Activated CD8-positive, alpha-beta memory T cell treated with anti-CD3 and anti-CD28 coated beads for 36 hours (primary cell): ENCODE measurements around the gene SMYD3. TPM values are rescaled to one million over a fixed set of nuclear protein-coding genes. Genes with fewer than 3 reads are reported as not detected.

Experiments
- CTCF ChIA-PET: fragments of 350-600 bp; sonication (Branson Sonifier 250); formaldehyde crosslinking; loops from one replicate; lab custom pipeline; 2021; ENCODE audit warnings: antibody characterized with exemption; lab: Charles Lee
- POLR2A ChIA-PET: fragments of 350-600 bp; sonication (Branson Sonifier 250); formaldehyde crosslinking; loops from one replicate; lab custom pipeline; 2021; ENCODE audit warnings: antibody characterized with exemption; lab: Charles Lee
- total RNA-seq, 2 experiments: library from RNA; stranded (reverse); gene quantifications; one replicate each; pipeline ENCODE4 v1.2.3, GENCODE V29; 2021

Gene SMYD3
- 10 to 100 TPM; 17.6 to 20.5 TPM for total RNA-seq

DNA sequence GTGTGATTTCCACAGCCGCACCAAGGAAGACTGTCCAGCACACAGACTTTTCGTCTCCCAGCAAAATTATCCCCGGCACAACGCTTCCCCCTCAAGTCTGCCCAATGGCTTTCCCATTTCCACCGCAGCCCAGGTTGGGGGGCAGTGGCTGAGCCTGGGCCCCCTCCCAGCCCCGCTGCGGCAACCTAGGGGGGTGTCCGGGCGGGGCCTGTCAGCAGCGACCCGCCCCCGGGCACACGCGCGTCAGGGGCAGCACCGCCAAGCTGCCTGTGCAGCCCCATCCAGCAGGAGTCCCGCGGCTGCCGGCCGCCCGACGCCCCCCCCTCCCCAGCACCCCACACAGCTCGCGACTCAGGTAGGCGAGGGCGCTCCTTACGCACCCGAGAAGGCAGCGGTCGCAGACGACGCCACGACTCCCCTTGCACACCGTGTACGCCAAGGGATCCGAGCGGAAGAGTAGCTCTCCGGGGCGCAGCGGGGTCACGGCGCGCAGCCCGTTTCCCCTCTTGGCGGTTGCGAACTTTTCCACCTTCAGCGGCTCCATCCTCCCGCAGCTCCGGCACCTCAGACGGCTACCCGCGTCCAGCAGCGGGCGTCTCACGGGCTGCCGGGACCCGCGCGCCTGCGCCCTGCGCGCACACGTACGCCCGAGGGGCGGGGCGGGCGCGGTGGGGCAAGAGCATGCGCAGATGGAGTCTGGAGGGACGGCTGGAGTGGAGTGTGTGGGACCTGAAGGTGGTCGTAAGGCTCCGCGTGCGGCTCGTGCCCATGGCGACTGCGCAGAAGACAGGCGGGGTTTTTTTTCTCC, at the start of gene SMYD3:
SMYD3 (minus strand) TSS at position 606 of the 808 bp plus-strand sequence.
- CTCF ChIA-PET, result interaction anchor here (1.3 kb wide), 1 partner anchor 60 kb away, joined by 3 read pairs; the partner anchor contains the start of genes CNST and TFB2M
- POLR2A ChIA-PET, result interaction anchor here (0.8 to 1.3 kb wide), 3 partner anchors 59 to 424 kb away, joined by 3 to 4 read pairs (median 3); partner anchors contain the start of genes CNST and TFB2M

DNA sequence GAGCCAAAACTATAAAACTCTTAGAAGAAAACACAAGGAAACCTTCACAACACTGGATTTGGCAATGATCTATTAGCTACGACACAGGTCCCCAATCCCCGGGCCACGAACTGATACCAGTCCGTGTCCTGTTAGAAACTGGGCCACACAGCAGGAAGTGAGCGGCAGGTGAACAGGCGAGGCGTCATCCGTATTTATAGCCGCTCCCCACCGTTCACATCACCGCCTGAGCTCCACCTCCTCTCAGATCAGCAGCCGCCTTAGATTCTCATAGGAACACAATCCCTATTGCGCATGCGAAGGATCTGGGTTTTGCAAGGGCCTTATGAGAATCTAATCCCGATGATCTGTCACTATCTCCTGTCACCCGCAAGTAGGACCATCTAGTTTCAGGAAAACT, 47.1 kb upstream of the SMYD3 start:
- CTCF ChIA-PET, result no interaction called here

DNA sequence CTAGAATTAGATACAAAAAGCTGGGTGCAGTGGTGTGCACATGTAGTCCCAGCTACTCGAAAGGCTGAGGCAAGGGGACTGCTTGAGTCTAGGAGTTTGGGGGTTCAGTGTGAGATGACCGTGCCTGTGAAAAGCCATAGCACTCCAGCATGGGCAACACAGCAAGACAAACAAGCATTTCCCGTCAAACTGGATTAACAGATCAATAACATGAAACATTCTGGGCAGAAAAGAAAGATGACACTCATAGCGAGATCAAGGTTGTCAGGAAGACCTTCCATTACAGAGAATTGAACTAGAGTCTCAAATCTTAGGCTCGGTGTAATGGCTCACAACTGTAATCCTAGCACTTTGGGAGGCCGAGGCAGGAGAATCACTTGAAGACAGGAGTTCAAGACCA, 45.0 kb upstream of the SMYD3 start:
- CTCF ChIA-PET, result no interaction called here
- POLR2A ChIA-PET, result no interaction called here

More for the DNA sequence above, 47.1 kb upstream of the SMYD3 start:
- POLR2A ChIA-PET, result no interaction called here

DNA sequence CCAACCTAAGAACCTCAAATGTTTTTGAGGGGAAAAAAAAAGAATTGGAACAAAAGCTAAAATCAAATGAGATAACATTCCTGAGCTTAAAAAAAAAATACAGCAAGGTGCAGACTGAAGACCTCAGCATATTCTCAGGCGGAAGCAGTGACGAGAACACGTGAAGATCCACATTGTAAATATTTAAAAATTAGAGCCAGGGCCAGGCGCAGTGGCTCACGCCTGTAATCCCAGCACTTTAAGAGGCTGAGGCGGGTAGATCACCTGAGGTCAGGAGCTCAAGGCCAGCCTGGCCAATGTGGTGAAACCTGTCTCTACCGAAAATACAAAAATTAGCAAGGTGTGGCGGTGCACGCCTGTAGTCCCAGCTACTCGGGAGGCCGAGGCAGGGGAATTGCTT, 43.3 kb upstream of the SMYD3 start:
- POLR2A ChIA-PET, result no interaction called here
- CTCF ChIA-PET, result interaction anchor here (1.2 kb wide), 1 partner anchor 17 kb away, joined by 3 read pairs; no protein-coding TSS in a partner anchor

DNA sequence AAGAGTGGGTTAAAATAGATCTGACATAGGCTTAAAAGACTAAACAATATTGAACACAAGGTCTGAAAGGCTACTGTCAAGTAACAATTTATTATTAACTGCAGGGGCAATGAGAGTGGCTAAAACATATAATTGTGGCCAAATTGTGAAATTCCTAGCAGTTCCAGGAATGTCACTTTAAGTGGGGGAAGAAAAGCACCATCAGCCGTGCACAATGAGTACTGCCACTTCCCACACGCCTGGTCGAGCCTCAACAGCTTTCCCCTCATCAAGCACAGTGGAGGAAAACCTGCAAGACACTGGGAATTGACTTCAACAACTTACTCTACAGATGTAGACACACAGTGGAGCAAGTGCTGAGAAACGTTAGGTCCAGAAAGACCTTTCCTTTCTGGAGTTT, 42.6 kb upstream of the SMYD3 start:
- CTCF ChIA-PET, result no interaction called here
- POLR2A ChIA-PET, result no interaction called here

DNA sequence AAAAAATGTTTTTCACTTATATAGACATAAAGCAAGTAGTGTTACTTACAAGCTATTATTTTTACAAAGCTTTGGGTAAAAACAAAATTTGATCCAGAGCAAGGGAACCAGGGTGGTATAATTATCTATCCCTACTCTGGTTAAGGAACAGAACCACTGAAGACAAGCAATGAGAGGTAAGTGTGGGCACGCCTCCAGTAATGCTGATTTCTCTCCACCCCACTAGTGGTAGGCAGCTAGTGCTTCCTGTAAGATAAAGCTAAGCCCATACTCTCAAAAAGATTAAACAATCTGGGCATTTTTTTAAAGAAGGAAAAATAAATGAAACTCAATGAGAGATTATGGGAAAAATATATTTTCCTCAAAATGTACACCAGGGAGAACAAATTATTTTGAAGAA, 36.9 kb upstream of the SMYD3 start:
- CTCF ChIA-PET, result no interaction called here
- POLR2A ChIA-PET, result no interaction called here

DNA sequence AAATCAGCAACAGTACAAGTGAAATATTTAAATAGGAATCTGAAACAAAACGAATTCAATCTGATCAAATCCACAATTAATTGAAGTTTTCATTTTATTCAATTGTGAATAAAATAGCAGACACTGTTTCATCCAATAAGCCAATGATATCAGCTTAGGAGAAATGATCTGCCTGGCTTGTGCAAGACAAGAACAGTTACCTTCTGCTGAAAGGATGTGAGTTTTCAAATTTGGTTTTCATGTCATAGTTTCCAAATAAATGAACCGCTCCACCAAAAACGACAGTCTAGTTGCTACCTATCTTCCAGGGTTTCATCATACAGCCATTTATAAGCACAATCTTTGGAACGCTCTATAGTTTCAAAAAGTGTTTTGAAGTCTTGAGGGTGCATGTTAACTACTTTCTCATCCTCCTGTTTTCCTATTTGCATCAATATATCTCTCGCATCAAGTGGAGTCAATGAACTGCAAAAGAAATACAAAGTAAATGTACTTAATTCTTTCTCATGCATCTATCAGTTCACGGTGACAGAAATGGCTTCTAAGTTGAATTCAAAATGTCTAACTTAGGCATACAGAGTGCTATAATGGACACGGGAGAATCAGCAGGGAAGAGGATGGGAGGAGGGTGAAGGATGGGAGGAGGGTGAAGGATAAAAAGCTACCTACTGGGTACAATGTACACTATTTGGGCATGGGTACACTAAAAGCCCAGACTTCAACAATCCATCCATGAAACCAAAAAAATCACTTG, 33.8 kb upstream of the SMYD3 start:
- POLR2A ChIA-PET, result no interaction called here
- CTCF ChIA-PET, result no interaction called here

DNA sequence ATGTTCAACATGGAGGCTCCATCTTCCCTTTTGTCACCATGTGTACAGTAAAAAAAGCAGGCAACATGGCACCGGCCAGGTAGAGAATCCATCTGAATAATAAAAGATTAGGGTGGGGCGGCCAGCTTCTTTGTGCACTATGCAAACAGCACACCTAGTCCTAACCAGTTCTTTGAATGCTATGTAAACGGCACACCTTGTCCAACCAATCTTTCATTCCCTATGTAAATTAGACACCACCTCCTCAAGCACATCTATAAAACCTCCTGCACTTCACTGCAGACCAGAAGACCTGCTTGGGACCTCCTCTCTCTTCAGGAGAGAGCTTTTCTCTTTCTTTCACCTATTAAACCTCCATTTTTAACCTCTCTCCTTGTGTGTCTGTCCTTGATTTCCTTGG, 30.8 kb upstream of the SMYD3 start:
- CTCF ChIA-PET, result no interaction called here
- POLR2A ChIA-PET, result no interaction called here

DNA sequence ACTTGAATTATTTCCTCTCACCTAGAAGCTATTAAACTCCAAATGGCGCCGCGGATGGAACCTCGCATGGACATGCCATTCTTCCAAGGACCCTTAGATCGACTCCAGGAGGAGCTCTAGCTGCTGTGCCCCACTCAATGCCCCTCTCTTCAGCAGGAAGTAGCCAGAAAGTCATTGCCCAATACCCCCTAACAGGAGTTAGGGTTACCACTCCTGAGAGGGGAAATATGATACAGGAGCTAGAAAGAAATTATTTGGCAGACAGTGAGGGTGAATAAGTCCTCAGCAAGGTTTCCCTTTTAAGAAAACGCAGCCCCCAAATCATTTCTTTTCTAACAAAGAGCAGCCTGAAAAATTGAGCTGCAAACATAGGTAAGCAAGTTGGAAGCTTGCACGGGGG, 30.4 kb upstream of the SMYD3 start:
- POLR2A ChIA-PET, result no interaction called here

DNA sequence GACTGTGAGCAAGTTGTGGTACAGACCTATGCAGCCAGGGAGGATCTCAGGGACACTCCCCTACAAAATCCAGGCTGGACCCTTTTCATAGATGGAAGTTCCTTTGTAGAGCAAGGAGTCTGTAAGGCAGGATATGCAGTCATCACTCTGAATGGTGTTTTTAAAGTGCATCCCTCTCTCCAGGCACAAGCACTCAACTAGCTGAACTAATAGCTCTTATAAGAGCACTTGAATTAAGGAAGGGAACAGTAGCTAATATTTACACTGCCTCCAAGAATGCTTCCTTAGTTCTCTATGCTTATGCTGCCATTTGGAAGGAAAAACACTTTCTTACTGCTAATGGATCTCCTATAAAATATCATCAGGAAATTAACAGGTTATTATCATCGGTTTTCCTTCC, 27.0 kb upstream of the SMYD3 start:
- CTCF ChIA-PET, result no interaction called here
- POLR2A ChIA-PET, result interaction anchor here (0.6 kb wide), 1 partner anchor 370 kb away, joined by 10 read pairs; no protein-coding TSS in a partner anchor

More for the DNA sequence above, 30.4 kb upstream of the SMYD3 start:
- CTCF ChIA-PET, result no interaction called here

DNA sequence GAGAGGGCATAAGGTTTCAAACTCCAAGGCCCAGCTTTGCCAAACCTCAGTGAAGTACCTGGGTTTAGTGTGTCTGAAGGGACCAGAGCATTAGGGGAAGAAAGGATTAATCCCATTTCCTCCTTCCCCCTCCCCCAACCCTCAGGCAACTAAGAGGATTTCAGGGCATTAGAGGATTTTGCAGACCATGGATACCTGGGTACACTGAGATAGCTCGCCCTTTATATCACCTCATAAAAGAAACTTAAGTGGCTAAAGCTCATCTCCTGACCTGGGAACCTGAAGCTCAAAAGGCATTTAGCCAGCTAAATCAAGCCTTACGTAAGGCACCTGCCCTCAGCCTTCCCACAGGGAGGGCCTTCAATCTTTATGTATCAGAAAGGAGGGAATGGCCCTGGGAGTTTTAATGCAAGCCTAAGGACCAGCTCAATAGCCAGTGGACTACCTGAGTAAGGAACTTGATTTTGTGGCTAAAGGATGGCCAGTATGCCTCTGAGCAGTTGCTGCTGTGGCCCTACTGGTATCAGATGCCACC, 26.4 kb upstream of the SMYD3 start:
- ChIA-PET POLR2A (interaction anchor here (0.6 kb wide), 1 partner anchor 370 kb away, joined by 10 read pairs; no protein-coding TSS in a partner anchor), CTCF (no interaction called here)

DNA sequence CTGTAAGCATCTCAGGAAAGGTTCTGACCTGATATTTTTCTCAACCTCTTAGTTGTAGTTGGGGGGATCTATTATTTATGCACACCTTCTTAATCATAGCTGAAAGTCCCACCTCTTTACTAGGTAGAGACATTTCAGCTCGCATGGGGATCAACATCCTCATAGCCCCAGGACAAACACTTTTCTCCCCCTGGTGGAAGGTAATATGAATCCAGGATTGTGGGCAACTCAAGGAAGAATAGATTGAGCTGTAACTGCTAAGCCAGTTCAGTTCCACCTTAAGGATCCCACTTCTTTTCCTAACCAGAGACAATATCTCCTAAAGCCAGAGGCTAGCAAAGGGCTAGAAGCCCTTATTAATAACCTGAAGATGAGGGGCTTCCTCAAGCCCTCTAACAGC, 25.4 kb upstream of the SMYD3 start:
- ChIA-PET CTCF (no interaction called here), POLR2A (no interaction called here)

DNA sequence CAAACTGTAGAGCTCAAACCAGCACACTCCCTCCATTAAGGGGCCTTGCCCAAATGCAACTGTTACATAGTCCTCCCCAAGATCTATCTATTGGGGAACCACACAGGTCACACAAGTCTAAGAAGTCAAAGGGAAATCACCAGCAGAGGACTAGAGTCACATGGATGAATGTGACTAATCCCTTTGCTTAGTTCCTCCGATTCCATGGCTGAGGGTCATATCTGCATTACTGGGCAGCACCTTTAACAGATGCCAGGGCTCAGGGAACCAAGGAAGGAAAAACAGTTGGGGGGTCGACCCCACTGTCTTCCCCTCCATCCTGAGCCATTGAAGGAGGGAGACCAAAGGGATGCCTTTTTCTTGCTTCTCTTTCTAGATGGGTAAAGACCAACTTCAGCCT, 23.4 kb upstream of the SMYD3 start:
- ChIA-PET CTCF (no interaction called here), POLR2A (no interaction called here)

DNA sequence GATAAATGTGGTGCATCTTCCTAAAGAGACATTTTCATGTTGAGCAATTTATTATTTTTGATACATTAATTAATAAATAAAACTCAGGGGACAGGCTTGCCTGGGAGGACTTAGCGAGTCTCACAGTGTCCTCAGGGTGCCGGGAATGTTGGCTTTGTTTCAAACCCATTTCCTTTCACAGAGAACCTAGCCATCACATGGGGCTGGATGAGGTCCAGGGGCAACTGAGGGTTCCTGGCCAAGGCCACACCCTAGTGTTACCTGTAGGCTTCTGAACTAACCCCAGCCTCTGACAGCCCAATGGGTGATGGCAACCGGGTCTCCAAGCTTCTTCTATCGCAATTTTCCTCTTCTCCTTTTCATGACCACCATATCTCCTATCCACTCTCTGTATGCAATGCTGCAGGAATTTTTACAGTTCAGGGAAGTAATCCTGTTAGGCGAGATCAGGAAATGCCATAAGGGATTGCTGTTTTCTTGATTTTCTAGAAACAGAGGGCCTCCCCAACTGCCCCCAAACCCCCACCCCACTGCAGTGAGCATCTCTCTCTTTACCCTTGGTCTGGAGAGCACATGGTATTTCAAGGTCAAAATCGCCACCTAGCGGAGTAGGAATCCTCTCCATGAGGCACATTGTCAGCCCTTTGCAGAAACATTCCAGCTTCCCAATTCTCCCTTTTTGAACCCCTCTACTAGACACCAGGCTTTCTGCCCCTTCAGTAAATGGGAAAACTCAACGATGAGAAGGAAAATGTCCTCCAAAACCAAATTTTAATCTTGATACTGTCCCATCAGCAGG, 22.1 kb upstream of the SMYD3 start:
- ChIA-PET POLR2A (no interaction called here), CTCF (no interaction called here)

DNA sequence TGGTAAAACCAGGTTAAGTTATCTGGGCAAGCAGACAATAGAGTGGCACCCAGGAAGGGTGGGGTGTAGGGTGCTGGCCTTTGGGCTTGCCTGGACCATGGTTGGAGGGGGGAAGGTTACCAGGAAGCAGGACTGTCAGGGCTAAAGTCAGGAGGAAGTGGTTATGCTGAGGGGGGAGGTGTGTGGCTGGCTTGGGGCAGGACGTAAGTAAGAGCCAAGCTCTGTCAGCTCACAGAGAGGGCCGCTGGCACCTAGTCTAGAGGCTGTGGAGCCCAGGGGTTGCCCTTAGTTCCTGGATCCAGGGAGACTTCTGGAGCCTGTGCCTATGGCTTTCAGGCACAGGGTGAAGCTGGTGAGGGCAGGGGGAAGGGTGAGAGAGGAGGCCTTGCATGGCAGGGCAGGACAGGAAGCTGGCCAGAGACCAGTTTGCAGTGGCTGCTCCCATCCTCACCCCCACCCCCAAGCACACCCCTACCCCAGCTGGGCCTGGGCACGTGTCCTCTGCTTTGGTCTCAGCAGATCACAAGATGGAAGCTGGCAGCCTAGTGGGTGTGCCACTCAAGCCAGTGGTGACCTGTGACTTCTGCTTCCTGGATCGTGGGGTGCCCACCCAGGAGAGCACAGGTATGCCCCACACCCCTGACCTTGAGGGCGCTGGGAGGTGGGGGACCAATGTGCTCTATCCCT, 20.5 kb upstream of the SMYD3 start:
- POLR2A ChIA-PET, result no interaction called here
- CTCF ChIA-PET, result no interaction called here

DNA sequence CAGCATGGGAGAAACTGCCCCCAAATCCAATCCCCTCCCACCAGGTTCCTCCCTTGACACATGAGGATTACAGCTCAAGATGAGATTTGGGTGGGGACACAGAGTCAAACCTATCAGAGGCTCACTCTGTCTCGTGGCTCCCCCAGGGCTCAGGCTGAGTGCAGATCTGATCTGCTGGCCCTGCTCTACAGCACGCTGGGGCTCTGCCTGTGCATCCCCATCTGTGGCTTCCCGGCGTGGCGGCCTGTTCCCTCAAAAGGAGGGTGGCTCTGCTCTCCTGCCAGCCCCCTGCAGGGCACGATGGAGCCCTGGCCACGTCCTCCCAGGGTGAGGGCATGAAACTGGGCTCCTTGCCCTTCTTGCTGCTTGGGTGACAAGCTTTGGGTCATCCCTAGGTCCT, 19.8 kb upstream of the SMYD3 start:
- ChIA-PET CTCF (no interaction called here), POLR2A (no interaction called here)

DNA sequence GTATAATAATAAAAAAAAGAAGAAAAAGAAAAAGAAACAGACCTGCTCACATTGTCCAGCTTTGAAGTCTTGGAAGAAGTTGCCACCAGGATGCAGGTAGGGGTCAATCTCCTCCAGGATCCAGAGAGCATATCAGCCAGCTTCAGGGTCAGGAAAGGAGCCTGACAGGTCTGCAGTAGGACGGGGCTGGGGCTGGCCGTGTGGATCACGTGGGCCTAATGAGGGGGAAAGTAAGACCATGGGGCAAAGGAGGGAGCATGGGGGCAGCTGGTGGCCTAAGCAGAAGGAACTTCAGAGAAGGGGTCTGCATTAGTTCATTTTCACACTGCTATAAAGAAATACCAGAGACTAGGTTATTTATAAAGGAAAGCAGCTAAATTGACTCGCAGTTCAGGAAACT, 19.3 kb upstream of the SMYD3 start:
- ChIA-PET CTCF (interaction anchor here (0.5 kb wide), 1 partner anchor 288 kb away, joined by 3 read pairs; no protein-coding TSS in a partner anchor), POLR2A (no interaction called here)

DNA sequence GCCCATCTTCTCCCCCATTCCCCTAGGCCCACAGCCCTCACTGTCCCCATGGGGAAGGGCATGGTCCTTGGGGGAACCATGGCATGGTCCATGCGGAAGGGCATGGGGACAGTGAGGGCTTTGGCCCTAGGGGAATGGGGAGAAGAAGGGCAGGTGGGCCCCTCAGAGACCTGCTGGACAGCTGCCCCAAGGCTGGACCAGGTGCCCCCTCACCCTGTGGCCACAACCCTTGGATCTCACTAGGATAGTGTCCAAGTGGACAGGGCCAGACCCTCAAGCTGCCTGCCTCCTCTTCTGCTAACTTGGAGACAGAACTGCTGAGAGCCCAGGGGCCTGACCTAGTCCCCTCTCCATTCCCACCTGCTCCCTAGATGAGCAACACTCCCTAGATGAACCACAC, 12.4 kb upstream of the SMYD3 start:
- CTCF ChIA-PET, result no interaction called here
- POLR2A ChIA-PET, result no interaction called here
